Raji (cell line): ENCODE measurements around the gene COL5A3.

Source experiments
- POLR2A ChIP-seq: IDR thresholded peaks from 2 replicates; pipeline ENCODE4 v1.6.1; 2011; ENCODE audit warnings: low read depth, low read length, control low read depth; ENCODE audit not compliant: insufficient read depth

COL5A3 gene

DNA sequence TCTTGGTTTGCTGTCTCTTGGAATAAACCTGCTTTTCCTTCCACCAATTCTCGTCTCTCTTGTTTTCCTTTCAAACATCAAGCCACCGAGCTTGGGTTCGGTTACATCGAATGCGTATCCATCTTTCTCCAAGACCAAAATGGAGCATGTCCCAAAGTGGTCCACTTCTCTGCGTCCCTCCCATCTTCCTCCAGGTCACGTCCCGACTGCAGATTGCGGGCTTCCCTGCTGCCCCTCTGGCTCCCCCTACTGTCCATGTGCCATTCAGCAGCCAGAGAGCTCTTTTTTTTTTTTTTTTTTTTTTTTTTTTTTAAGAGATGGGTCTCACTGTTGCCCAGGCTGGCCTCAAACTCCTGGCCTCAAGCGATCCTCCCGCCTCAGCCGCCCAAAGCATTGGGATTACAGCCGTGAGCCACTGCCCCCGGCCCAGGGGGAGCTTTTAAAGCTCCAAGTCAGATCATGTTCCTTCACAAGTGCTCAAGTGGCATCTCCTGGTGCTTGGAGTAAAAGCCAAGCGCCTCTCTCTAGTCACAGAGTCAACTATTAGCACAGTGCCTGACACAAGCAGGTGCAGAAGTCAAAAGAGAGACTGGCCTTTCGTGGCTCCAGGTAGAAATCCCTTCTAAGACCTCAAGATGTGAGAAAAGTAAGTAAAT is 10.0 kb downstream of the COL5A3 start:
- no peak for TF ChIP-seq POLR2A

GRCh38 chr19:9996541-9996940 is 13.8 kb downstream of the COL5A3 start:
- no peak for TF ChIP-seq POLR2A

DNA sequence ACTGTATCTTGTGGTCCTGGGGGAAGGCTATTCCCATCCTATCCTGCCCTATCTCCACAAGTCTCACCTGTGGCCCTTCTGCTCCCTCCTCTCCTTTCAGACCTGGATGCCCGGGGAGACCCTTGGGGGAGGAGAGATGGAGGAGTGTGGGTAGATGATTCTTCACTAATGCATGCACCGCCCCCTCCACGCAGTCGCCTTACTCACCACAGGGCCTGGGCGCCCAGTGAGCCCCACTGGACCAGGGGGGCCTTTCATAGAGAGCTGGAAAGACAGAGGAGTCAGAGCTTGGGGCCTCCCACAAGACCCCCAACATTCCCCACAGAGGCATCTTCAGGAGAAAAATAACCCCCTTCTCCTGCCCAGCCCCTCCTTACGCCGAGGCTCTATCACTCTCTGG is 14.3 kb downstream of the COL5A3 start:
- no peak for TF ChIP-seq POLR2A

- no peak for TF ChIP-seq POLR2A
Observed at GRCh38 chr19:9995084-9995483, 15.2 kb downstream of the COL5A3 start.

- no peak for TF ChIP-seq POLR2A
Observed at GRCh38 chr19:9991425-9992191, 18.7 kb downstream of the COL5A3 start.

DNA sequence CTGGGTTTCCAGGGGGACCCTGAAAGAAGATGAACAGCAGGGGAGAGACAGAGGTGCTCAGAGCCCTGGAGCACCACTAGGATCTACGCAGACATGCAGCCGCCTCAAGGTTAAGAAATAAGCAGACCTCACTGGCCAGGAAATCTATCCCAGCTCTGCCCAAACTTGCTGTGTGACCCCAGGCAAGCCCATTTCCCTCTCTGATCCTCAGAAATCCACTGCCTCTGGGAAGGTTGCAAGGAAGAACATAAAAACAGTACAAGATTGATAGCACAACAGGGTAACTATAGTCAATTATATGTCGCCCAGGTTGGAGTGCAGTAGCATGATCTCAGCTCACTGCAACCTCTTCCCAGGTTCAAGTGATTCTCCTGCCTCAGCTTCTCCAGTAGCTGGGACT is 20.8 kb downstream of the COL5A3 start:
- TF ChIP-seq POLR2A: no peak

- TF ChIP-seq POLR2A: no peak
Observed at GRCh38 chr19:9986787-9987281, 23.5 kb downstream of the COL5A3 start.

- no peak for TF ChIP-seq POLR2A
Observed at GRCh38 chr19:9981406-9982260, 28.7 kb downstream of the COL5A3 start.

GRCh38 chr19:9972103-9972502 is 38.2 kb downstream of the COL5A3 start:
- no peak for TF ChIP-seq POLR2A

- TF ChIP-seq POLR2A: no peak
Observed at GRCh38 chr19:9971166-9971897, 39.0 kb downstream of the COL5A3 start.

- TF ChIP-seq POLR2A: no peak
Observed at GRCh38 chr19:9970481-9970880, 39.8 kb downstream of the COL5A3 start.

GRCh38 chr19:9969688-9969975 is 40.7 kb downstream of the COL5A3 start:
- no peak for TF ChIP-seq POLR2A

GRCh38 chr19:9968820-9969687 is 41.2 kb downstream of the COL5A3 start:
- no peak for TF ChIP-seq POLR2A

DNA sequence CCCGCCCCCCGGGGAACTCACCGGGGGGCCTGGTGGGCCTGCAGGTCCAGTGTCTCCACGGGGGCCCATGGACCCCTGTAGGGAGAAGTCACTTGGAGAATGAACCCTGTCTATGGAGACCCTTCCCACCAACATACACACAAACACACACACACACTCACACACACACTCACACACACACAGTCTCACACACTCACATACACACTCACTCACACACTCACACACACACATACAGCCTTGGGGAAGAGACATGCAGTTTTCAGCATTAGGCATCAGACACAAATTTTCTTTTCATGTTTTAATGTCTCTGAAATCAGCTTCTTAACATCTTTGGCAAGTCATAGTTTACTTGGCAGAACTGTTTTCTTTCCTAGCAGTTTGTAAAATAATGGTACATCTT is 43.0 kb downstream of the COL5A3 start:
- TF ChIP-seq POLR2A: no peak
